ENCODE results near the gene ATG4B.

The ATG4B gene

GRCh38 chr2:241676665-241677064, 39.2 kb downstream of the ATG4B start:
- CTCF ChIA-PET: interaction anchor here (1.3 kb wide), 1 partner anchor 10 kb away, joined by 4 read pairs; the partner anchor contains the start of gene DTYMK
- POLR2A ChIA-PET: interaction anchor here (1.7 to 3.4 kb wide), 2 partner anchors 10 to 25 kb away, joined by 4 to 16 read pairs; partner anchors contain the start of genes DTYMK and ING5
- no peak for TF ChIP-seq SUZ12 (IDR thresholded peaks at IDR 0.05)
- DNase-seq (ENCODE audit: extremely low spot score): no peak

GRCh38 chr2:241677392-241677791, 39.9 kb downstream of the ATG4B start:
- no peak for DNase-seq (ENCODE audit: extremely low spot score)
- no peak for TF ChIP-seq HDGF (IDR thresholded peaks at IDR 0.05; ENCODE audit: borderline replicate concordance)
- no peak for TF ChIP-seq BHLHE40 (IDR thresholded peaks at IDR 0.05; ENCODE audit: borderline replicate concordance)
- no peak for TF ChIP-seq FOXK2 (IDR thresholded peaks at IDR 0.05)
- no peak for TF ChIP-seq ARNT (IDR thresholded peaks at IDR 0.05)
- ChIA-PET CTCF (no interaction called here), POLR2A (interaction anchor here (3.4 kb wide), 1 partner anchor 9 kb away, joined by 16 read pairs; the partner anchor contains the start of gene DTYMK)

DNA sequence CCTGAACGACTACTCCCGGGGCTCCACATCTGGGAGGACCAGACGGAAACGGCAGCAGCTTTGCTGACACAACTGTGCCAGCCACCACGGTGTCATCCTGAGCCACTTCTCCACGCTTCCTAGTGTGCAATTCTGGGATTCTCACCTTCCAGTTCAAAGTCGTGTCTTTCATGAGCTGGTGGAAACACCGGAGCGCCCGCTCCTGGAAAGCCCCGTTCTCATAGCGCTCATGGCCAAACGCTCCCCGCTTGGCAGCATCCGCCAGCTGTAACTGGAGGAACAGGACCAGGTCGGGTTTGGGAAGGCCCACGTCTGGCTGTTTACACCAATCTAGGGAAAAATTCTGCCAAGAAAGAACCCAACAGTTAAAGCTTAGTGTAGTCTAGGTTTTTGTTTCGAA, 40.8 kb downstream of the ATG4B start:
- TF ChIP-seq ZNF384 (IDR thresholded peaks at IDR 0.05) (no peak), ARNT (IDR thresholded peaks at IDR 0.05) (no peak), SUZ12 (IDR thresholded peaks at IDR 0.05) (no peak), FOXA1 (IDR thresholded peaks at IDR 0.05) (no peak), LEF1 (IDR thresholded peaks at IDR 0.05; ENCODE audit: borderline replicate concordance) (no peak), CTBP1 (IDR thresholded peaks at IDR 0.05; ENCODE audit: borderline replicate concordance) (no peak), HDGF (IDR thresholded peaks at IDR 0.05; ENCODE audit: borderline replicate concordance) (no peak), SP1 (IDR thresholded peaks at IDR 0.05) (no peak), FOXM1 (IDR thresholded peaks at IDR 0.05; ENCODE audit: borderline replicate concordance) (no peak), BHLHE40 (IDR thresholded peaks at IDR 0.05; ENCODE audit: borderline replicate concordance) (no peak), ELF4 (IDR thresholded peaks at IDR 0.05) (no peak)
- TF ChIP-seq, protein P1, sequence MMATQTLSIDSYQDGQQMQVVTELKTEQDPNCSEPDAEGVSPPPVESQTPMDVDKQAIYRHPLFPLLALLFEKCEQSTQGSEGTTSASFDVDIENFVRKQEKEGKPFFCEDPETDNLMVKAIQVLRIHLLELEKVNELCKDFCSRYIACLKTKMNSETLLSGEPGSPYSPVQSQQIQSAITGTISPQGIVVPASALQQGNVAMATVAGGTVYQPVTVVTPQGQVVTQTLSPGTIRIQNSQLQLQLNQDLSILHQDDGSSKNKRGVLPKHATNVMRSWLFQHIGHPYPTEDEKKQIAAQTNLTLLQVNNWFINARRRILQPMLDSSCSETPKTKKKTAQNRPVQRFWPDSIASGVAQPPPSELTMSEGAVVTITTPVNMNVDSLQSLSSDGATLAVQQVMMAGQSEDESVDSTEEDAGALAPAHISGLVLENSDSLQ (IDR thresholded peaks at IDR 0.05): no peak
- CTCF ChIA-PET: no interaction called here
- POLR2A ChIA-PET: interaction anchor here (1.2 kb wide), 1 partner anchor 8 kb away, joined by 3 read pairs; the partner anchor contains the start of gene DTYMK
- no peak for DNase-seq (ENCODE audit: extremely low spot score)

- CTCF ChIA-PET: no interaction called here
- DNase-seq (ENCODE audit: extremely low spot score): no peak
- POLR2A ChIA-PET: interaction anchor here (1.2 kb wide), 2 partner anchors 8 kb away, joined by 3 to 4 read pairs; partner anchors contain the start of gene DTYMK
- TF ChIP-seq HDGF (IDR thresholded peaks at IDR 0.05; ENCODE audit: borderline replicate concordance) (no peak), FOXA1 (IDR thresholded peaks at IDR 0.05) (no peak), L3MBTL2 (conservative IDR thresholded peaks at IDR 0.05) (no peak), TARDBP (IDR thresholded peaks at IDR 0.05) (no peak), SUZ12 (IDR thresholded peaks at IDR 0.05) (no peak), CTBP1 (IDR thresholded peaks at IDR 0.05; ENCODE audit: borderline replicate concordance) (no peak), BHLHE40 (IDR thresholded peaks at IDR 0.05; ENCODE audit: borderline replicate concordance) (no peak), SP1 (IDR thresholded peaks at IDR 0.05) (no peak), FOXM1 (IDR thresholded peaks at IDR 0.05; ENCODE audit: borderline replicate concordance) (no peak), ZNF384 (IDR thresholded peaks at IDR 0.05) (no peak), ELF4 (IDR thresholded peaks at IDR 0.05) (no peak), NFRKB (IDR thresholded peaks at IDR 0.05) (no peak), LEF1 (IDR thresholded peaks at IDR 0.05; ENCODE audit: borderline replicate concordance) (no peak), ARNT (IDR thresholded peaks at IDR 0.05) (no peak), FOXK2 (IDR thresholded peaks at IDR 0.05) (no peak)
- TF ChIP-seq, protein P1 (IDR thresholded peaks at IDR 0.05): no peak
These were observed 41.5 kb downstream of the ATG4B start for GRCh38 chr2:241678784-241679540.

DNA sequence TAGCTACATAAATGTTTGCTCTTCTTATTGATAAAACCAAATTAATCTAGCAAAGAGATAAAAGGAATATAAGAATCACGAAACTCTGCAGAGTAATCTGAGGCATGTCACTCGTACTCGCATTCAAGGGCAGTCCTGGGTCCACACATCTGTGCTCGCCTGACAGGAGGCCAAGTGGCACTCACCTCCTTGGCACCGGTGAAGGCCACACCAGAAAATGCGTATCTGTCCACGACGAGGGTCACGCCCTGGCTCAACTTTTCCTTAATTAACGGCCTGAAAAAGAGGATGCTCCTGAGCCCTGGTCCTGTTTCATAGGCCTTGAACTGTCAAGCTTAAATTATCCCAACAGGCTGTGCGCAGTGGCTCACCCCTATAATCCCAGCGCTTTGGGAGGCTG, 42.6 kb downstream of the ATG4B start:
- CTCF ChIA-PET: no interaction called here
- TF ChIP-seq TARDBP (IDR thresholded peaks at IDR 0.05): no peak
- no peak for TF ChIP-seq LEF1 (IDR thresholded peaks at IDR 0.05; ENCODE audit: borderline replicate concordance)
- no peak for TF ChIP-seq SUZ12 (IDR thresholded peaks at IDR 0.05)
- no peak for TF ChIP-seq NFRKB (IDR thresholded peaks at IDR 0.05)
- TF ChIP-seq, protein P1 (IDR thresholded peaks at IDR 0.05): no peak
- TF ChIP-seq SP1 (IDR thresholded peaks at IDR 0.05): no peak
- no peak for TF ChIP-seq ARNT (IDR thresholded peaks at IDR 0.05)
- no peak for TF ChIP-seq BHLHE40 (IDR thresholded peaks at IDR 0.05; ENCODE audit: borderline replicate concordance)
- TF ChIP-seq L3MBTL2 (conservative IDR thresholded peaks at IDR 0.05): no peak
- no peak for TF ChIP-seq FOXA1 (IDR thresholded peaks at IDR 0.05)
- TF ChIP-seq FOXM1 (IDR thresholded peaks at IDR 0.05; ENCODE audit: borderline replicate concordance): no peak
- TF ChIP-seq FOXK2 (IDR thresholded peaks at IDR 0.05): no peak
- no peak for TF ChIP-seq CTBP1 (IDR thresholded peaks at IDR 0.05; ENCODE audit: borderline replicate concordance)
- no peak for TF ChIP-seq ELF4 (IDR thresholded peaks at IDR 0.05)
- TF ChIP-seq ZNF384 (IDR thresholded peaks at IDR 0.05): no peak
- no peak for TF ChIP-seq HDGF (IDR thresholded peaks at IDR 0.05; ENCODE audit: borderline replicate concordance)
- no peak for DNase-seq (ENCODE audit: extremely low spot score)
- POLR2A ChIA-PET: interaction anchor here (1.2 kb wide), 1 partner anchor 9 kb away, joined by 4 read pairs; no protein-coding TSS in a partner anchor

Measured in HEK293T (cell line).